BE2C (cell line): Measurements from ENCODE around the gene ICE2. TPM values are rescaled to one million over a fixed set of nuclear protein-coding genes. Genes with fewer than 3 reads are reported as not detected.
A peak's percentile ranks its signal among the peaks of the same experiment; 100 is the strongest.

Source experiments
- DNase-seq: peaks from one replicate; pipeline ENCODE4 v3.0.0-alpha.2; 2020
- H3K27me3 ChIP-seq: fragments of 250-450 bp; sonication (Bioruptor Pico); 2 replicates; pipeline ENCODE4 v1.5.1; 2020; ENCODE audit warnings: mild to moderate bottlenecking
- H3K36me3 ChIP-seq: fragments of 250-450 bp; sonication (Bioruptor Pico); 2 replicates; pipeline ENCODE4 v1.5.1; 2020; ENCODE audit warnings: mild to moderate bottlenecking
- H3K4me1 ChIP-seq: fragments of 250-450 bp; sonication (Bioruptor Pico); 2 replicates; pipeline ENCODE4 v1.5.1; 2020
- H3K4me3 ChIP-seq: 2 replicates; pipeline ENCODE4 v1.5.1; 2011; ENCODE audit warnings: low read depth, low read length
- H3K9me3 ChIP-seq: fragments of 250-450 bp; sonication (Bioruptor Pico); 2 replicates; pipeline ENCODE4 v1.5.1; 2020
- CTCF ChIP-seq: IDR thresholded peaks from 2 replicates; pipeline ENCODE4 v1.5.1; 2012; ENCODE audit warnings: mild to moderate bottlenecking, low read depth, low read length
- polyA plus RNA-seq: library from polyadenylated mRNA; unstranded; fragments of >200 nt; gene quantifications from one replicate; pipeline ENCODE4 v1.2.1, GENCODE V29; 2012; ENCODE audit warnings: low read depth, missing spikeins; ENCODE audit not compliant: insufficient read length, insufficient read depth

ICE2 gene, protein sequence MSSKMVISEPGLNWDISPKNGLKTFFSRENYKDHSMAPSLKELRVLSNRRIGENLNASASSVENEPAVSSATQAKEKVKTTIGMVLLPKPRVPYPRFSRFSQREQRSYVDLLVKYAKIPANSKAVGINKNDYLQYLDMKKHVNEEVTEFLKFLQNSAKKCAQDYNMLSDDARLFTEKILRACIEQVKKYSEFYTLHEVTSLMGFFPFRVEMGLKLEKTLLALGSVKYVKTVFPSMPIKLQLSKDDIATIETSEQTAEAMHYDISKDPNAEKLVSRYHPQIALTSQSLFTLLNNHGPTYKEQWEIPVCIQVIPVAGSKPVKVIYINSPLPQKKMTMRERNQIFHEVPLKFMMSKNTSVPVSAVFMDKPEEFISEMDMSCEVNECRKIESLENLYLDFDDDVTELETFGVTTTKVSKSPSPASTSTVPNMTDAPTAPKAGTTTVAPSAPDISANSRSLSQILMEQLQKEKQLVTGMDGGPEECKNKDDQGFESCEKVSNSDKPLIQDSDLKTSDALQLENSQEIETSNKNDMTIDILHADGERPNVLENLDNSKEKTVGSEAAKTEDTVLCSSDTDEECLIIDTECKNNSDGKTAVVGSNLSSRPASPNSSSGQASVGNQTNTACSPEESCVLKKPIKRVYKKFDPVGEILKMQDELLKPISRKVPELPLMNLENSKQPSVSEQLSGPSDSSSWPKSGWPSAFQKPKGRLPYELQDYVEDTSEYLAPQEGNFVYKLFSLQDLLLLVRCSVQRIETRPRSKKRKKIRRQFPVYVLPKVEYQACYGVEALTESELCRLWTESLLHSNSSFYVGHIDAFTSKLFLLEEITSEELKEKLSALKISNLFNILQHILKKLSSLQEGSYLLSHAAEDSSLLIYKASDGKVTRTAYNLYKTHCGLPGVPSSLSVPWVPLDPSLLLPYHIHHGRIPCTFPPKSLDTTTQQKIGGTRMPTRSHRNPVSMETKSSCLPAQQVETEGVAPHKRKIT
- polyA plus RNA-seq: 48.5 TPM

- Histone ChIP-seq H3K36me3 (peaks cover 4% of the 10 kb centered on the region), H3K27me3 (no peaks in the 10 kb centered on the region)
These were observed at the start of gene ICE2 for GRCh38 chr15:60478566-60479360. TSS of gene ICE2 (minus strand) at chr15:60479142. CDS start at chr15:60477977, 1,165 bp downstream.

GRCh38 chr15:60528530-60528929, 49.6 kb upstream of the ICE2 start:
- H3K36me3 ChIP-seq: no peaks in the 10 kb centered on the region
- no peak overlapping the region for H3K4me3 ChIP-seq
- peaks cover 14% of the 10 kb centered on the region; the same call in 1 of the 2 replicates for H3K4me1 ChIP-seq
- DNase-seq: no peak
- no peaks in the 10 kb centered on the region for H3K27me3 ChIP-seq
- H3K9me3 ChIP-seq: no peaks in the 10 kb centered on the region
- no peak for TF ChIP-seq CTCF

More at GRCh38 chr15:60478566-60479360, at the start of gene ICE2:
- H3K9me3 ChIP-seq: no peaks in the 10 kb centered on the region
- H3K4me1 ChIP-seq: peaks cover 5% of the 10 kb centered on the region; the same call in 1 of the 2 replicates
- peak; percentile 96 for DNase-seq
- no peak for TF ChIP-seq CTCF
- peak within 1 kb of the TSS; percentile 98 for H3K4me3 ChIP-seq

DNA sequence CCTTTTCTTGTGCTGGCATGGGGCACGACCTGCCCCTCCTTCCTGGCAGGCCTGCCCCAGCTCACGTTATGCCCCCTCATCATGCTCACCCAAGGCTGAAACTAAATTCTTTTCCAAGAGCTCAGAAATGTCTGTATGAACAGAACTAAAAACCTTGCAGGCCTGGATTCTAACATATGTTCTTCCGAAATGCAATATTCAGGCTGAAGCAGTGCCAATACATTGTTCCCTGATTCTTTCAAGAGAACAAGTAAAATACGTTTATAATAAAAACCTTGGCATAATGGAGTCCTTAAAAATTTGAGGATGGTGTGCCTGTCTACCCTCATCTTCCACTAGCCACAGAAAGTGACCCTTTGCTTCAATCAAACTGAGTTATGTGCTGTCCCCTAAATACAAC, 48.5 kb upstream of the ICE2 start:
- Histone ChIP-seq H3K36me3 (no peaks in the 10 kb centered on the region), H3K9me3 (no peaks in the 10 kb centered on the region), H3K4me3 (no peak overlapping the region), H3K27me3 (no peaks in the 10 kb centered on the region), H3K4me1 (peaks cover 14% of the 10 kb centered on the region; the same call in 1 of the 2 replicates)
- TF ChIP-seq CTCF: no peak
- no peak for DNase-seq

- H3K27me3 ChIP-seq: no peaks in the 10 kb centered on the region
- H3K36me3 ChIP-seq: no peaks in the 10 kb centered on the region
- H3K4me1 ChIP-seq: peaks cover 14% of the 10 kb centered on the region; the same call in 1 of the 2 replicates
- TF ChIP-seq CTCF: no peak
- no peaks in the 10 kb centered on the region for H3K9me3 ChIP-seq
- DNase-seq: peak; percentile 55
- no peak overlapping the region for H3K4me3 ChIP-seq
These were observed 47.2 kb upstream of the ICE2 start for GRCh38 chr15:60526127-60526616.

- no peak overlapping the region for H3K4me3 ChIP-seq
- DNase-seq: no peak
- no peaks in the 10 kb centered on the region for H3K36me3 ChIP-seq
- no peak for TF ChIP-seq CTCF
- no peaks in the 10 kb centered on the region for H3K27me3 ChIP-seq
- H3K9me3 ChIP-seq: no peaks in the 10 kb centered on the region
- peaks cover 14% of the 10 kb centered on the region; the same call in 1 of the 2 replicates for H3K4me1 ChIP-seq
These were observed 46.5 kb upstream of the ICE2 start for GRCh38 chr15:60525341-60526039.
